ENCODE measurements around the gene SNAPC2. TPM values are rescaled to one million over a fixed set of nuclear protein-coding genes. Genes with fewer than 3 reads are reported as not detected.
"Not testable (repeated sequence)": the region's sequence is repeated elsewhere in the genome, so short reads cannot be mapped to it uniquely, and the experiment has no call there.

Gene SNAPC2
- total and polyA plus RNA-seq, 2 of the 13 experiments (the other 11 are each of a cell fraction or from before 2014, with no cell fraction given), result 10.2 to 12.7 TPM

- no peak for ATAC-seq
- H3K79me2 ChIP-seq (ENCODE audit: insufficient read depth, low read length), result no peaks in the 10 kb centered on the region
- no peak for FAIRE-seq
- no peak overlapping the region for H2AFZ ChIP-seq (ENCODE audit: low read length)
- in situ Hi-C loops (cut with HindIII; ENCODE audit: extremely low pct_ligation_motif_present, low pct_unique_long_range_greater_than_20kb), result no loop called here
- no peak overlapping the region for H3K4me3 ChIP-seq (replicated peaks in 1 of 3; ENCODE audit: insufficient read depth in 1 of 3, low read depth in 2 of 3, low read length in 3 of 3)
- CTCF ChIA-PET (ENCODE audit: low intra/inter-chr PET ratio, low total read pairs), result no interaction called here
- no peak overlapping the region for H3K9ac ChIP-seq (ENCODE audit: insufficient read depth, low read depth, low read length)
- POLR2A ChIA-PET, result interaction anchor here (1.8 kb wide), 1 partner anchor 16 kb away, joined by 4 read pairs; the partner anchor contains the start of gene TIMM44
- no peaks in the 10 kb centered on the region for H4K20me1 ChIP-seq (ENCODE audit: insufficient read depth, low read length)
- peaks cover 24% of the 10 kb centered on the region for H3K4me1 ChIP-seq (ENCODE audit: insufficient read depth, low read length)
- H3K36me3 ChIP-seq (replicated peaks in 1 of 2; ENCODE audit: control insufficient read depth in 1 of 2, insufficient read depth in 2 of 2, low read length in 2 of 2), result peaks cover 7 to 39% of the 10 kb centered on the region in 2 experiments; a peak in 4 of 5 replicates
- DNase-seq (ENCODE audit: low spot score), result no peak
- no peak overlapping the region for H3K27ac ChIP-seq (ENCODE audit: extremely low read length, insufficient read depth, low read length)
- no peaks in the 10 kb centered on the region for H3K9me3 ChIP-seq (ENCODE audit: low read length)
- intact Hi-C loops (cut with micrococcal nuclease; ENCODE audit: unreplicated experiment), result no loop called here
- TF ChIP-seq KAT7 (CRISPR knock-in tag; IDR thresholded peaks at IDR 0.05; ENCODE audit: borderline replicate concordance) (no peak), ZNF326 (CRISPR knock-in tag; IDR thresholded peaks at IDR 0.05; ENCODE audit: borderline replicate concordance) (no peak), IKZF5 (CRISPR knock-in tag; IDR thresholded peaks at IDR 0.05) (no peak), NAIF1 (CRISPR knock-in tag; IDR thresholded peaks at IDR 0.05; ENCODE audit: borderline replicate concordance) (no peak), TAF1 (CRISPR knock-in tag; IDR thresholded peaks at IDR 0.05) (no peak), NFRKB (IDR thresholded peaks at IDR 0.05) (no peak), TCF7 (IDR thresholded peaks at IDR 0.05; ENCODE audit: low read depth) (no peak), RXRB (CRISPR knock-in tag; IDR thresholded peaks at IDR 0.05; ENCODE audit: borderline replicate concordance) (no peak), CERS6 (CRISPR knock-in tag; IDR thresholded peaks at IDR 0.05) (no peak), NFE2L1 (CRISPR knock-in tag; IDR thresholded peaks at IDR 0.05; ENCODE audit: borderline replicate concordance) (no peak), GZF1 (CRISPR knock-in tag; IDR thresholded peaks at IDR 0.05) (no peak), CBX2 (IDR thresholded peaks at IDR 0.05; ENCODE audit: low read depth, low read length) (no peak), CBX2 (CRISPR knock-in tag; IDR thresholded peaks at IDR 0.05; ENCODE audit: low read depth) (no peak), IKZF4 (CRISPR knock-in tag; IDR thresholded peaks at IDR 0.05; ENCODE audit: borderline replicate concordance, low read depth, not compliant biosample characterization) (no peak), MTF2 (CRISPR knock-in tag; IDR thresholded peaks at IDR 0.05; ENCODE audit: borderline replicate concordance) (no peak), ZNF3 (CRISPR knock-in tag; IDR thresholded peaks at IDR 0.05) (no peak), HES4 (CRISPR knock-in tag; IDR thresholded peaks at IDR 0.05; ENCODE audit: borderline replicate concordance) (no peak), NFATC3 (CRISPR knock-in tag; IDR thresholded peaks at IDR 0.05) (no peak)
- BruUV-seq (replicated peaks), result no TSS peak
- H3K27me3 ChIP-seq (ENCODE audit: control insufficient read depth in 1 of 2, insufficient read depth in 2 of 2, low read length in 2 of 2), result no peaks in the 10 kb centered on the region
- H3K4me2 ChIP-seq (ENCODE audit: low read depth, low read length), result no peak overlapping the region
- 91% methylated on average over 6 of the region's 6 CpGs for WGBS (ENCODE audit: low lambda C conversion rate)
These were observed 39.1 kb downstream of the SNAPC2 start for GRCh38 chr19:7959211-7959610.

- DNase-seq (ENCODE audit: low spot score); in situ Hi-C loops (cut with HindIII; ENCODE audit: extremely low pct_ligation_motif_present, low pct_unique_long_range_greater_than_20kb); H3K4me2 ChIP-seq (ENCODE audit: low read depth, low read length); FAIRE-seq; H3K9me3 ChIP-seq (ENCODE audit: low read length); intact Hi-C loops (cut with micrococcal nuclease; ENCODE audit: unreplicated experiment); H3K4me3 ChIP-seq (replicated peaks in 1 of 3; ENCODE audit: insufficient read depth in 1 of 3, low read depth in 2 of 3, low read length in 3 of 3); ATAC-seq; H3K27ac ChIP-seq (ENCODE audit: extremely low read length, insufficient read depth, low read length); H4K20me1 ChIP-seq (ENCODE audit: insufficient read depth, low read length); CTCF ChIA-PET (ENCODE audit: low intra/inter-chr PET ratio, low total read pairs); H3K79me2 ChIP-seq (ENCODE audit: insufficient read depth, low read length); H2AFZ ChIP-seq (ENCODE audit: low read length); BruUV-seq (replicated peaks); H3K27me3 ChIP-seq (ENCODE audit: control insufficient read depth in 1 of 2, insufficient read depth in 2 of 2, low read length in 2 of 2); H3K9ac ChIP-seq (ENCODE audit: insufficient read depth, low read depth, low read length): not testable (repeated sequence)
- Histone ChIP-seq H3K4me1 (ENCODE audit: insufficient read depth, low read length) (peaks cover 24% of the 10 kb centered on the region), H3K36me3 (replicated peaks in 1 of 2; ENCODE audit: control insufficient read depth in 1 of 2, insufficient read depth in 2 of 2, low read length in 2 of 2) (peaks cover 8 to 54% of the 10 kb centered on the region in 2 experiments)
- WGBS (ENCODE audit: low lambda C conversion rate), result 96% methylated on average over 4 of the region's 4 CpGs
- POLR2A ChIA-PET, result interaction anchor here (1.0 kb wide), 1 partner anchor 17 kb away, joined by 4 read pairs; the partner anchor contains the start of gene TIMM44
These were observed 40.9 kb downstream of the SNAPC2 start for GRCh38 chr19:7961082-7961481.
